SHP77 treated with DMSO at 0.1 percent for 48 hours (cell line): Measurements from ENCODE around the gene SLC44A5.
"Not testable (repeated sequence)": the region's sequence is repeated elsewhere in the genome, so short reads cannot be mapped to it uniquely, and the experiment has no call there.

Experiments used
- DNase-seq: peaks from one replicate; lab custom pipeline; 2025; lab: John Stamatoyannopoulos, UW

SLC44A5 gene

DNA sequence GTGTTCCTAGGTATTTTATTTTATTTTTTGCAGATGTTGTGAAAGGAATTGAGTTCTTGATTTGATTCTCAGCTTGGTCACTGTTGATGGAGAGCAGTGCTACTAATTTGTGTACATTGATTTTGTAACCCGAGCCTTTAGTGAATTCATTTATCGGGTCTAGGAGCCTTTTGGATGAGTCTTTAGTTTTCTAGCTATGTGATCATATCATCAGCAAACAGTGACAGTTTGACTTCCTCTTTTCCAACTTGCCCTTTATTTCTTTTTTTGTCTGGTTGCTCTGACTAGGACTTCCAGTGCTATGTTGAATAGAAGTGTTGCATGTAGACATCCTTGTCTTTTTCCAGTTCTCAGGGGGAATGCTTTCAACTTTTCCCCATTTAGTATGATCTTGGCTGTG is 337.8 kb downstream of the SLC44A5 start:
- DNase-seq: no peak

DNA sequence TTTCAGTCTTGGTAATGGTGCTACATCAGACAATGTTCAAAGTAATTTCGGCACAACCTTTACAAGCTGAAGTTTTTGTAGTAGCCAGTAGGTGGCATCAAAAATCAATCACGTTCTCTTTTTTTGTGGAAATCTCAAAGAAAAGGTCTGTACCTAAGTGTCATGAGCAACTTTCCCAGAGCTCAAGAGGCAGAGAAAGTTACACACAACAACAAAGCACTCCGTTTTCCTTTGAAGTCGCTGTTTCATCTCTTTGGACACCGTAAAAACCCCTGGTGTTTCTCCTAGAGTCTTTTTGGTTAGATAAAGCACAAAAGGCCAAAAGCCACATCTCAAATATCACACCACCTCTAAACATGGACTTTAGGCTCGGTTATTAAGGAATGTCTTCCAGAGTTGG is 345.1 kb downstream of the SLC44A5 start:
- peak; percentile 10 for DNase-seq

- no peak for DNase-seq
Measured at GRCh38 chr1:75264112-75264511, 346.8 kb downstream of the SLC44A5 start.

DNA sequence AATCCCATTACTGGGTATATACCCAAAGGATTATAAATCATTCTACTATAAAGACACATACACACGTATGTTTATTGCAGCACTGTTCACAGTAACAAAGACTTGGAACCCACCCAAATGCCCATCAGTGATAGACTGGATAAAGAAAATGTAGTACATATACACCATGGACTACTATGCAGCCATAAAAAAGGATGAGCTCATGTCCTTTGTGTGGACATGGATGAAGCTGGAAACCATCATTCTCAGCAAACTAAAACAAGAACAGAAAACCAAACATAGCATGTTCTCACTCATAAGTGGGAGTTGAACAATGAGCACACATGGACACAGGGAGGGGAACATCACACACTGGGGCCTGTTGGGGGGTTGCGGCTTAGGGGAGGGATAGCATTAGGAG is 347.3 kb downstream of the SLC44A5 start:
- DNase-seq: not testable (repeated sequence)

DNA sequence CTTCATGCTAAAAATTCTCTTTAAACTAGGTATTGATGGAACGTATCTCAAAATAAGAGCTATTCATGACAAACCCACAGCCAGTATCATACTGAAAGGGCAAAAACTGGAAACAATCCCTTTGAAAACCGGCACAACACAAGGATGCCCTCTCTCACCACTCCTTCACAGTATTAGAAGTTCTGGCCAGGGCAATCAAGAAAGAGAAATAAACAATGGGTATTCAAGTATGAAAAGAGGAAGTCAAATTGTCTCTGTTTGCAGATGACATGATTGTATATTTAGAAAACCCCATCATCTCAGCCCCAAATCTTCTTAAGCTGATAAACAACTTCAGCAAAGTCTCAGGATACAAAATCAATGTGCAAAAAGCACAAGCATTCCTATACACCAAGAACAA is 349.0 kb downstream of the SLC44A5 start:
- DNase-seq: not testable (repeated sequence)

DNA sequence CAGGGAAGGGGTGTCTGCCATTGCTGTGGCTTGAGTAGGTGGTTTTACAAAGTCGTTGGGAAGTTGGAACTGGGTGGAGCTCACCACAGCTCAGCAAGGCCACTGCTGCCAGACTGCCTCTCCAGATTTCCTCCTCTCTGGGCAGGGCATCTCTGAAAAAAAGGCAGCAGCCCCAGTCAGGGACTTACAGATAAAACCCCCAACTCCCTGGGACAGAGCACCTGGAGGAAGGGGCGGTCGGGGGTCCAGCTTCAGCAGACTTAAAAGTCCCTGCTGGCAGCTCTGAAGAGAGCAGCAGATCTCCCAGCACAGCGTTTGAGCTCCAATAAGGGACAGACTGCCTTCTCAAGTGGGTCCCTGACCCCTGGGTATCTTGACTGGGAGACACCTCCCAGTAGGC is 352.6 kb downstream of the SLC44A5 start:
- DNase-seq: no peak

- no peak for DNase-seq
Measured at GRCh38 chr1:75257424-75257823, 353.5 kb downstream of the SLC44A5 start.

DNA sequence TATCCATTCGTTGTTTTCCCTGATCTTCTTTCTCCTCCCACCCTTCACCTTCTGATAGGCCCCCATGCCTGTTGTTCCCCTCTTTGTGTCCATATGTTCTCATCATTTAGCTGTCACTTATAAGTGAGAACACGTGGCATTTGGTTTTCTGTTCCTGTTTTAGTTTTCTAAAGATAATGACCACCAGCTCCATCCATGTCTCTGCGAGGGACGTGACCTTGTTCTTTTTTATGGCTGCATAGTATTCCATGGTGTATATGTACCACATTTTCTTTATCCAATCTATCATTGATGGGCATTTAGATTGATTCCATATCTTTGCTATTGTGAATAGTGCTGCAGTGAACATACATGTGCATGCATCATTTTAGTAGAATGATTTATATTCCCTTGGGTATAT is 360.8 kb downstream of the SLC44A5 start:
- not testable (repeated sequence) for DNase-seq

DNA sequence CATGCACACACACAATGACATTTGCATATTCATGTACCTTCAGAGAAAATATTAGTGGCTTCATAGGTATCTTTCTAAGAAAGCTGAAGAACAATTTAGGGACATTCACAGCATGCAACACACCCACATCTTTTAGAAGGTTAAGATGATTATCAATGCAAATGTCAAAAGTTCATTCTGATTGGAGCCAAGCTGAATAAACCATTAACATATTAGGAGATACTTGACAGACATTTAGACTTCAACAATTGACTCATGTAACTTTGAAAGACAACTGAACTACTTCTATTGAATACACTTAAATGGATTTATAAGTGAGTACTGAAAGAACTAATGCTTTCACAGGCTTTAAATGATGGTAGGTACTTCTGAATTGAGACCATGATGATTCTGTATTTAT is 365.7 kb downstream of the SLC44A5 start:
- no peak for DNase-seq

DNA sequence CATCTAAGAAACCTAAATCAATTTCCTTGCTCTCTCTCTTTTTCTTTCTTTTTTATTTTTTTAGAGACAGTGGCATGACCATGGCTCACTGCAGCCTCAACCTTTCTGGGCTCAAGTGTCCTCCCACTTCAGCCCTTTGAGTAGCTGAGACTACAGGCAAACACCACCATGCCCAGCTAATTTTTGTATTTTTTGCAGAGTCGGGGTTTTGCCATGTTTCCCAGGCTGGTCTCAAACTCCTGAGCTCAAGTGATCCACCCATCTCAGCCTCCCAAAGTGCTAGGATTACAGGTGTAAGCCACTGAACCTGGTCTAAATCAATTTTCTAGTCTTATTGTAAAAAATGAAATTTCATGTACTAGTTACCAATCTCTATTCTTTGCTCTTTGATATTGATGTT is 367.8 kb downstream of the SLC44A5 start:
- no peak for DNase-seq

DNA sequence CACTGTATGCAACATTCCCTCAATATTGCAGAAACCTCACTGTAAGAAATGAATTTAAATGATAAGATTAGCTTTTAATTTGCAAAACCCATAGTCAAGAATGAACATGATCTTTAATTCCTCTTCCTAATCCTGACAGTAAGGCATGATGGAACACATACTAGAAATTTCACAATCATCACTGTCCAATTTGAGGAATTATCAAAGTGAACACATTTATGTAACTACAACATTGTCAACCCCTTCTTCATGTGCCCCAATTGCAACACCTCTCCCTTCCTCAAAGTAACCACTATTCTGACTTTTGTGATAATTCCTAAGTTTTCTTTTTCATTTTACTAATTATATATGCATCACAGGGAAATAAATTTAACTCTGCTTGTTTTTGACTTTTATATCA is 373.6 kb downstream of the SLC44A5 start:
- no peak for DNase-seq

- no peak for DNase-seq
Measured at GRCh38 chr1:75234562-75234961, 376.4 kb downstream of the SLC44A5 start.

GRCh38 chr1:75233302-75233929 is 377.5 kb downstream of the SLC44A5 start:
- peak; percentile 40 for DNase-seq

- no peak for DNase-seq
Measured at GRCh38 chr1:75220072-75220471, 390.8 kb downstream of the SLC44A5 start.

GRCh38 chr1:75214017-75214416 is 396.9 kb downstream of the SLC44A5 start:
- no peak for DNase-seq

GRCh38 chr1:75211648-75212047 is 399.3 kb downstream of the SLC44A5 start:
- no peak for DNase-seq

GRCh38 chr1:75208862-75209261 is 402.1 kb downstream of the SLC44A5 start:
- DNase-seq: no peak

DNA sequence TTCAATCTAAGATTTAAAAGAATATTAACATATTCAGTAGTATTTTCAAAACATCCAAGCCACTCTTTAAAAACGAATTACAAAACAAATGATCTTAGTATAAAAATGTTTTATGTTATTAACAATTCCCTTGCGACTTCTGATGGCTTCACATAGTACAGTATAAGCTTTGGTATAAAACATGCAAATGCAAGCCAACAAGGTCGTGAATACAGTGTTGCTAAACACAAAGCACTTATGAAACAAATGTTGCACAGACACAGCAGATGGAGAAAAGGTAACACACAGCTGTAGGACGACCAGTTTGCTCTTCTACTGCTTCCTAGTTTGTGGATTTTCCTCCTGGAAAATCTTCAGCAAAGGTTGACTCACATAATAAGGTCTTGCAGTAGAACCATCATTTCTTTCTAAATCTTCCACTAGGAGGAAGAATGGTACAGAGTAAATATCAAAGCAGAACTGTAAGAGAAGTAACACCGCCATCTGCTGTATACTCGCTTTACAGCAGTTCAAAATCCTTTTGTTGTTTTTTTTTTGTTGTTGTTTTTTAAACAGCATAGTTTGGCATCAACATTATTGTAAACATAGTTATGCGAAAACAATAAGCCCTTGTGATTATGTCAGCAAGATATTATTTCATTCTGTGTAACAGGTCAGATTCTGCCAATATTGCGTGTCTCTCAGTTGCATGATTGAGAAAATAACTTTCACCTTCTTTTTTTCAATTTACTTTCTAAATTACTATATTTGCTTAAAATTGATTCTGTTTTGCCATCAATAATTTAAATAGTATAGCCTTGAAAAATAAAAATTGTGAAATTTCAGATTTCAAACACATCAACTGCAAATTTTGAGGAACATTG is 407.3 kb downstream of the SLC44A5 start:
- DNase-seq: no peak

DNA sequence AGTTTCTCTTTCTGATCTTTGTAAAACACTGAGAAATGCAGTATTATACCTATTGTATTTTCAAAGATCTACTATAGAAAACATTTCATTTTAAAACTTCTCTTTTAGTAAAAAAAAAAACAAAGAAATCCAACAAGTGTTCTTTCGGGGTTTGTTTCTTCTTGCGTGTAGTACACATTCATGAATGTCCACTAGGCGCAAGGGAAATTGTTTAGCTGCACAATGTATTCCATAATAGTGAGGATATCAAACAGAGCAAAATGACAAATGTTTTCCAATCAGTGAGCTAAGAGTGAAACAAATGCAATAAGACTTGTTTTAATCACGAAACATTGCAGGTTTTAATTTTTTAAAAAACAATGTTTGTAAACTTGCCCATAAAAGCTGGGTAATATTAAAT is 408.2 kb downstream of the SLC44A5 start:
- no peak for DNase-seq

- DNase-seq: peak; percentile 60
Measured at GRCh38 chr1:75198761-75199160, 412.2 kb downstream of the SLC44A5 start.

DNA sequence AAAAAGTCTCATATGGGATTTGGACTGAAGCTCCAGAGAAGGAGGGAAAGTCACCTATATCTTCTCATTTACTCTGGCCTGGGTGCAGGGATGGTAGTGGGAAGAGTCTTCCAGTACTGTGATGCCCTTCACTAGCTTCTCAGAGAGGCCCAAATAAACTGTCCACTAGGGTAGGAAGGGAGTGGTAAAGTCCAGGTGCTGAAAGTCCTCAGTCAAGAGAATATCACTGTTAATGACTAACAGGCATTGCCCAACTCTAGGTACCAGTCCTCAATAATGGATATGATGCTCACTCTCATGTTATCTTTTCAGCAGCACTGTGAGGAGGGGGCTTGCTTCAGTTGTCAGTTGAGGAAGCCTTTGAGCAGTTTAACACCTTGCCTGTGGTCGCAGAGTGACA is 412.8 kb downstream of the SLC44A5 start:
- no peak for DNase-seq

DNA sequence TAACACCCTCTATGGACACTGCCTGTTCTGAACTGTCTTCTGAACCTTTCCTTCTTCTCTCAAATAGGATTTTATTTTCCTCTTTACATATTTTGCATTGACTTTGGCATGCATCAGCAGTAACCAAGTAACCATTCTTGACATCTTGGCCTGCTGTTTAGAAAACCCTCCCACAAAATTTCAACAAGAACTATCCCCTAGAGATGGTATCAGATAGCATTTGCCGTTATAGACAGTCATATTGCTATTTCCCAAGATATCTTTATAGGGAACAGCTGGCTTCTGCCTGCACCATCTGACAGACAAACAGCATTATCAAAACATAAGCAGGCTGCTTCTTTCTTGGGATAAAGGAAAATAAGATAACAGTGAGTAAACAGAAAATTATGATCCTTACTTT is 422.0 kb downstream of the SLC44A5 start:
- no peak for DNase-seq

DNA sequence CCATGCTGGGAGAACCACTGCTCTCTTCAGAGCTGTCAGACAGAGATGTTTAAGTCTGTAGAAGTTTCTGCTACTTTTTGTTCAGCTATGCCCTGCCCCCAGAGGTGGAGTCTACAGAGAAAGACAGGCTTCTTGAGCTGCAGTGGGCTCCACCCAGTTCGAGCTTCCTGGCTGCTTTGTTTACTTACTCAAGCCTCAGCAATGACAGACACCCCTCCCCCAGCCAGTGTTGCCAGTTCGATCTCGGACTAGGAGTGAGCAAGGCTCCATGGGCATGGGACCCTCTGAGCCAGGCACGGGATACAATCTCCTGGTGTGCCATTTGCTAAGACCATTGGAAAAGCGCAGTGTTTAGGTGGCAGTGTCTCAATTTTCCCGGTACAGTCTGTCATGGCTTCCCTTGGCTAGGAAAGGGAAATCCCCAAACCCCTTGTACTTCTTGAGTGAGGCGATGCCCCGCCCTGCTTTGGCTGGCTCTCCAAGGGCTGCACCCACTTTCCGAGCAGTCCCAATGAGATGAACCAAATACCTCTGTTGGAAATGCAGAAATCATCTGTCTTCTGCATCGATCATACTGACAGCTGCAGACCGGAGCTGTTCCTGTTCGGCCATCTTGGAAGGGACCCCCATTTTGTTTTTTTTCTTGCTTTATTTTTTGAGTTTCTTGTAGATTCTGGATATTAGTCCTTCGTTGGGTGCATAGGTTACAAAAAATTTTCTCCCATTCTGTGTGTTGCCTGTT is 429.5 kb downstream of the SLC44A5 start:
- DNase-seq: not testable (repeated sequence)
